ENCODE results near the gene CABP4. TPM values are rescaled to one million over a fixed set of nuclear protein-coding genes. Genes with fewer than 3 reads are reported as not detected.

CABP4 gene
- polyA plus RNA-seq, 3 donors: 0.26 to 1.2 (median 0.55) TPM

GRCh38 chr11:67502328-67502979 lies 47.3 kb downstream of the CABP4 start:
- no peak for DNase-seq (ENCODE audit: extremely low read depth in 1 of 11, low read depth in 9 of 11, low spot score in 4 of 11)

- no peak for DNase-seq (ENCODE audit: extremely low read depth in 1 of 11, low read depth in 9 of 11, low spot score in 4 of 11)
Measured at GRCh38 chr11:67503119-67504004, 48.2 kb downstream of the CABP4 start.

- DNase-seq (ENCODE audit: extremely low read depth in 1 of 11, low read depth in 9 of 11, low spot score in 4 of 11): no peak
Measured at GRCh38 chr11:67504005-67504949, 49.1 kb downstream of the CABP4 start.

- peak in 2 of 11 donors; percentile 26 to 64 for DNase-seq (ENCODE audit: extremely low read depth in 1 of 11, low read depth in 9 of 11, low spot score in 4 of 11)
Measured at GRCh38 chr11:67504950-67505581, 49.9 kb downstream of the CABP4 start, which contains the start of gene PITPNM1. Gene PITPNM1 (minus strand): TSS chr11:67505363. CDS start chr11:67504180, 1,183 bp downstream.

GRCh38 chr11:67505605-67506396 lies 50.6 kb downstream of the CABP4 start:
- DNase-seq (ENCODE audit: extremely low read depth in 1 of 11, low read depth in 9 of 11, low spot score in 4 of 11): peak in 9 of 11 donors; percentile 67 to 82 (median 76)

GRCh38 chr11:67506426-67507051 lies 51.4 kb downstream of the CABP4 start:
- DNase-seq (ENCODE audit: extremely low read depth in 1 of 11, low read depth in 9 of 11, low spot score in 4 of 11): no peak

GRCh38 chr11:67507242-67507863 lies 52.2 kb downstream of the CABP4 start:
- DNase-seq (ENCODE audit: extremely low read depth in 1 of 11, low read depth in 9 of 11, low spot score in 4 of 11): no peak

- peak; percentile 90 to 99 (median 97) for DNase-seq (ENCODE audit: extremely low read depth in 1 of 11, low read depth in 9 of 11, low spot score in 4 of 11)
Measured at GRCh38 chr11:67507864-67508485, 52.8 kb downstream of the CABP4 start, which contains the start of gene CDK2AP2. Gene CDK2AP2 (minus strand): TSS chr11:67508162. CDS start chr11:67508082, 80 bp downstream.

- peak; percentile 79 to 96 (median 93) for DNase-seq (ENCODE audit: extremely low read depth in 1 of 11, low read depth in 9 of 11, low spot score in 4 of 11)
Measured at GRCh38 chr11:67508486-67509121, 53.5 kb downstream of the CABP4 start.

GRCh38 chr11:67510023-67510345 lies 54.8 kb downstream of the CABP4 start:
- DNase-seq (ENCODE audit: extremely low read depth in 1 of 11, low read depth in 9 of 11, low spot score in 4 of 11): no peak

Other genes with a start within 250 kb of the CABP4 start
- gene GRK2, start 188.9 kb upstream of the CABP4 start, polyA plus RNA-seq (ENCODE audit: insufficient read length in 3 of 3): 10 to 100 TPM; 52.3 to 67.2 (median 56.8) TPM
- gene ANKRD13D, start 166.1 kb upstream of the CABP4 start, polyA plus RNA-seq (ENCODE audit: insufficient read length in 3 of 3): 10 to 100 TPM; 21.5 to 48.5 (median 30.5) TPM
- 10 to 100 TPM; 19.1 to 32.6 (median 23.1) TPM for gene SSH3, start 151.8 kb upstream of the CABP4 start, polyA plus RNA-seq (ENCODE audit: insufficient read length in 3 of 3)
- 10 to 100 TPM; 16.3 to 38.7 (median 26.0) TPM for gene POLD4, start 101.8 kb upstream of the CABP4 start, polyA plus RNA-seq (ENCODE audit: insufficient read length in 3 of 3)
- 1 to 10 TPM; 4.3 to 8.0 (median 5.9) TPM for gene CLCF1, start 81.8 kb upstream of the CABP4 start, polyA plus RNA-seq (ENCODE audit: insufficient read length in 3 of 3)
- gene RAD9A, start 63.4 kb upstream of the CABP4 start, polyA plus RNA-seq (ENCODE audit: insufficient read length in 3 of 3): 10 to 100 TPM; 21.8 to 33.9 (median 31.2) TPM
- 100 to 1,000 TPM; 149 to 172 (median 156) TPM for gene PPP1CA, start 53.5 kb upstream of the CABP4 start, polyA plus RNA-seq (ENCODE audit: insufficient read length in 3 of 3)
- 10 to 100 TPM in 1 of 3 donors, 1 to 10 TPM in 2; 4.5 to 10.5 (median 6.7) TPM for gene TBC1D10C, start 51.3 kb upstream of the CABP4 start, polyA plus RNA-seq (ENCODE audit: insufficient read length in 3 of 3)
- gene CARNS1, start 39.7 kb upstream of the CABP4 start, polyA plus RNA-seq (ENCODE audit: insufficient read length in 3 of 3): 1 to 10 TPM; 2.0 to 5.2 (median 2.7) TPM
- 10 to 100 TPM; 40.3 to 47.0 (median 41.2) TPM for gene RPS6KB2, start 26.9 kb upstream of the CABP4 start, polyA plus RNA-seq (ENCODE audit: insufficient read length in 3 of 3)
- gene PTPRCAP, start 17.7 kb upstream of the CABP4 start, polyA plus RNA-seq (ENCODE audit: insufficient read length in 3 of 3): 1 to 10 TPM; 1.3 to 3.5 (median 2.4) TPM
- gene CORO1B, start 11.9 kb upstream of the CABP4 start, polyA plus RNA-seq (ENCODE audit: insufficient read length in 3 of 3): 10 to 100 TPM; 53.5 to 82.1 (median 75.7) TPM
- not detected for gene GPR152, start 2.6 kb upstream of the CABP4 start, polyA plus RNA-seq (ENCODE audit: insufficient read length in 3 of 3)
- 10 to 100 TPM; 40.3 to 67.0 (median 54.6) TPM for gene TMEM134, start 13.9 kb downstream of the CABP4 start, polyA plus RNA-seq (ENCODE audit: insufficient read length in 3 of 3)
- 10 to 100 TPM; 55.9 to 77.0 (median 63.1) TPM for gene AIP, start 27.7 kb downstream of the CABP4 start, polyA plus RNA-seq (ENCODE audit: insufficient read length in 3 of 3)
- 10 to 100 TPM; 28.5 to 49.4 (median 35.4) TPM for gene PITPNM1, start 50.0 kb downstream of the CABP4 start, polyA plus RNA-seq (ENCODE audit: insufficient read length in 3 of 3)
- 10 to 100 TPM; 37.7 to 69.5 (median 52.5) TPM for gene CDK2AP2, start 52.8 kb downstream of the CABP4 start, polyA plus RNA-seq (ENCODE audit: insufficient read length in 3 of 3)
- gene CABP2, start 68.1 kb downstream of the CABP4 start, polyA plus RNA-seq (ENCODE audit: insufficient read length in 3 of 3): under 1 TPM in 1 of 3 donors, not detected in 2; 0.29 TPM
- gene GSTP1, start 128.5 kb downstream of the CABP4 start, polyA plus RNA-seq (ENCODE audit: insufficient read length in 3 of 3): 100 to 1,000 TPM; 697 to 788 (median 758) TPM
- 100 to 1,000 TPM; 165 to 248 (median 201) TPM for gene NDUFV1, start 151.6 kb downstream of the CABP4 start, polyA plus RNA-seq (ENCODE audit: insufficient read length in 3 of 3)
- 1 to 10 TPM; 2.5 to 7.1 (median 7.0) TPM for gene NUDT8, start 174.6 kb downstream of the CABP4 start, polyA plus RNA-seq (ENCODE audit: insufficient read length in 3 of 3)
- gene TBX10, start 184.4 kb downstream of the CABP4 start, polyA plus RNA-seq (ENCODE audit: insufficient read length in 3 of 3): under 1 TPM in 2 of 3 donors, not detected in 1; 0.06 to 0.09 TPM
- gene ACY3, start 195.4 kb downstream of the CABP4 start, polyA plus RNA-seq (ENCODE audit: insufficient read length in 3 of 3): 10 to 100 TPM; 19.3 to 35.5 (median 26.3) TPM
- 1 to 10 TPM; 1.6 to 3.0 (median 2.1) TPM for gene ALDH3B2, start 219.3 kb downstream of the CABP4 start, polyA plus RNA-seq (ENCODE audit: insufficient read length in 3 of 3)

Data from renal cortex interstitium (tissue), 11 donors.